Measurements from ENCODE around the gene BNIP2. TPM values are rescaled to one million over a fixed set of nuclear protein-coding genes. Genes with fewer than 3 reads are reported as not detected.

The BNIP2 gene
- total and polyA plus RNA-seq, 2 of the 13 experiments (the other 11 are each of a cell fraction or from before 2014, with no cell fraction given): 17.4 to 57.6 TPM

DNA sequence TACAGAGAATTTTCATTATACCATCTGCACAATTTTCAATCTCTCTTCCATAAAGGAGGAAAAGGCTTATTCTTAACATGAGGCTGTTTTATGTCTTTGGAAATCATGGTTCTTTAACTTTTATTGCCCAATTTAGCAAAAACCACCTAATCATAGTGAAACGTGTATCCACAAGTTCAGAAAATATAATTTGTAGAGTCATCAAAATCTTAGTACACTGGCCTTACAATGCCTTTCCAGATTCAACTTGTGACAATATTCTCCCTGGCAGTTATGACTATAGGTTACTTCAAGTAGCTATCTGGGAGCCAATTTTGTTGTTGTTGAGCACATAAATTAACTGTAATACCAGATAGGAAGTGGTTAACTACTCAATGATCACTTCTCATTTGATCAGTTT is 10.9 kb downstream of the BNIP2 start:
- ChIA-PET POLR2A (no interaction called here), CTCF (ENCODE audit: low intra/inter-chr PET ratio, low total read pairs) (no interaction called here)
- no peaks in the 10 kb centered on the region for H3K9me3 ChIP-seq (ENCODE audit: low read length)
- in situ Hi-C loops (cut with HindIII; ENCODE audit: extremely low pct_ligation_motif_present, low pct_unique_long_range_greater_than_20kb): loop anchor here (25.0 kb wide), 1 partner anchor 784 kb away; no protein-coding TSS in a partner anchor
- H3K4me1 ChIP-seq (ENCODE audit: insufficient read depth, low read length): no peaks in the 10 kb centered on the region
- H3K4me3 ChIP-seq (replicated peaks in 1 of 3; ENCODE audit: insufficient read depth in 1 of 3, low read depth in 2 of 3, low read length in 3 of 3): no peak overlapping the region
- no peak for FAIRE-seq
- H3K9ac ChIP-seq (ENCODE audit: insufficient read depth, low read depth, low read length): no peak overlapping the region
- no peak overlapping the region for H3K27ac ChIP-seq (ENCODE audit: extremely low read length, insufficient read depth, low read length)
- no peak for TF ChIP-seq CAMTA2 (CRISPR knock-in tag; IDR thresholded peaks at IDR 0.05; ENCODE audit: borderline replicate concordance)
- peak; percentile 76 for TF ChIP-seq MAFF (IDR thresholded peaks at IDR 0.05; ENCODE audit: low read depth, low read length)
- TF ChIP-seq MAFK (conservative IDR thresholded peaks at IDR 0.05 in 1 of 2, IDR thresholded peaks at IDR 0.05 in 1 of 2; ENCODE audit: low read length in 2 of 2): peak; percentile 80 to 85
- H3K4me2 ChIP-seq (ENCODE audit: low read depth, low read length): no peak overlapping the region
- no peak for DNase-seq (ENCODE audit: low spot score)
- no peaks in the 10 kb centered on the region for H3K27me3 ChIP-seq (ENCODE audit: control insufficient read depth in 1 of 2, insufficient read depth in 2 of 2, low read length in 2 of 2)
- no peak for ATAC-seq
- no peak overlapping the region for H2AFZ ChIP-seq (ENCODE audit: low read length)
- intact Hi-C loops (cut with micrococcal nuclease; ENCODE audit: unreplicated experiment): no loop called here
- BruUV-seq (replicated peaks): TSS peak; percentile 23
- peaks cover 5% of the 10 kb centered on the region; the same call in 1 of the 2 replicates for H4K20me1 ChIP-seq (ENCODE audit: insufficient read depth, low read length)
- 94% methylated on average over 1 of the region's 1 CpG for WGBS (ENCODE audit: low lambda C conversion rate)
- H3K36me3 ChIP-seq (replicated peaks in 1 of 2; ENCODE audit: control insufficient read depth in 1 of 2, insufficient read depth in 2 of 2, low read length in 2 of 2): peaks cover 12 to 77% of the 10 kb centered on the region in 2 experiments
- peaks cover 12% of the 10 kb centered on the region for H3K79me2 ChIP-seq (ENCODE audit: insufficient read depth, low read length)

DNA sequence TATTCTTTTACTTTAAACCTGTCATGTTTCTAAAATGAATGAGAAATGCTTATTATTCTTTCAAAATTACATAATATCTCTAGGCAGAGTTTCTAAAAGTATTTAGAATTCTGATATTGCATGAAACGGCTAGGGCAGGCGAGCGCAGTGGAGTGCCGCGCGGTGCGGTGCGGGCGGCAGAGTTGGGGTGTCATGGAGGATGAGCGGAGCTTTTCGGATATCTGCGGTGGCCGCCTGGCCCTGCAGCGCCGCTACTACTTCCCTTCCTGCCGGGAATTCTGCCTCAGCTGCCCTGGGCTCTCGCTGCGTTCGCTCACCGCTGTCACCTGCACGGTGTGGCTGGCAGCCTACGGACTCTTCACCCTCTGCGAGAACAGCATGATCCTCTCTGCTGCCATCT is 12.6 kb downstream of the BNIP2 start:
- no peaks in the 10 kb centered on the region for H3K9me3 ChIP-seq (ENCODE audit: low read length)
- peaks cover 14 to 83% of the 10 kb centered on the region in 2 experiments for H3K36me3 ChIP-seq (replicated peaks in 1 of 2; ENCODE audit: control insufficient read depth in 1 of 2, insufficient read depth in 2 of 2, low read length in 2 of 2)
- H3K27ac ChIP-seq (ENCODE audit: extremely low read length, insufficient read depth, low read length): no peak overlapping the region
- H4K20me1 ChIP-seq (ENCODE audit: insufficient read depth, low read length): no peaks in the 10 kb centered on the region; the same call in 1 of the 2 replicates
- DNase-seq (ENCODE audit: low spot score) (no peak), ATAC-seq (no peak; the same call in 2 of the 3 replicates), FAIRE-seq (no peak)
- WGBS (ENCODE audit: low lambda C conversion rate): 99% methylated on average over 20 of the region's 23 CpGs
- H3K4me3 ChIP-seq (replicated peaks in 1 of 3; ENCODE audit: insufficient read depth in 1 of 3, low read depth in 2 of 3, low read length in 3 of 3): no peak overlapping the region
- H3K9ac ChIP-seq (ENCODE audit: insufficient read depth, low read depth, low read length): no peak overlapping the region
- H3K79me2 ChIP-seq (ENCODE audit: insufficient read depth, low read length): peaks cover 3% of the 10 kb centered on the region
- ChIA-PET POLR2A (no interaction called here), CTCF (ENCODE audit: low intra/inter-chr PET ratio, low total read pairs) (no interaction called here)
- no peak overlapping the region for H3K4me2 ChIP-seq (ENCODE audit: low read depth, low read length)
- no peak overlapping the region for H2AFZ ChIP-seq (ENCODE audit: low read length)
- intact Hi-C loops (cut with micrococcal nuclease; ENCODE audit: unreplicated experiment): no loop called here
- no TSS peak for BruUV-seq (replicated peaks)
- H3K4me1 ChIP-seq (ENCODE audit: insufficient read depth, low read length): no peaks in the 10 kb centered on the region
- H3K27me3 ChIP-seq (ENCODE audit: control insufficient read depth in 1 of 2, insufficient read depth in 2 of 2, low read length in 2 of 2): no peaks in the 10 kb centered on the region
- in situ Hi-C loops (cut with HindIII; ENCODE audit: extremely low pct_ligation_motif_present, low pct_unique_long_range_greater_than_20kb): loop anchor here (25.0 kb wide), 1 partner anchor 786 kb away; no protein-coding TSS in a partner anchor
- TF ChIP-seq HDAC2 (CRISPR knock-in tag; IDR thresholded peaks at IDR 0.05) (no peak), KLF13 (CRISPR knock-in tag; IDR thresholded peaks at IDR 0.05) (no peak), TEAD2 (CRISPR knock-in tag; IDR thresholded peaks at IDR 0.05) (no peak), ASH2L (IDR thresholded peaks at IDR 0.05; ENCODE audit: insufficient read length, low read depth, low read length) (no peak), NCOA2 (CRISPR knock-in tag; IDR thresholded peaks at IDR 0.05) (no peak), BCL6 (CRISPR knock-in tag; IDR thresholded peaks at IDR 0.05) (no peak), MED1 (CRISPR knock-in tag; IDR thresholded peaks at IDR 0.05) (no peak), DNMT3B (CRISPR knock-in tag; conservative IDR thresholded peaks at IDR 0.05) (no peak)
- TF ChIP-seq, protein P1, sequence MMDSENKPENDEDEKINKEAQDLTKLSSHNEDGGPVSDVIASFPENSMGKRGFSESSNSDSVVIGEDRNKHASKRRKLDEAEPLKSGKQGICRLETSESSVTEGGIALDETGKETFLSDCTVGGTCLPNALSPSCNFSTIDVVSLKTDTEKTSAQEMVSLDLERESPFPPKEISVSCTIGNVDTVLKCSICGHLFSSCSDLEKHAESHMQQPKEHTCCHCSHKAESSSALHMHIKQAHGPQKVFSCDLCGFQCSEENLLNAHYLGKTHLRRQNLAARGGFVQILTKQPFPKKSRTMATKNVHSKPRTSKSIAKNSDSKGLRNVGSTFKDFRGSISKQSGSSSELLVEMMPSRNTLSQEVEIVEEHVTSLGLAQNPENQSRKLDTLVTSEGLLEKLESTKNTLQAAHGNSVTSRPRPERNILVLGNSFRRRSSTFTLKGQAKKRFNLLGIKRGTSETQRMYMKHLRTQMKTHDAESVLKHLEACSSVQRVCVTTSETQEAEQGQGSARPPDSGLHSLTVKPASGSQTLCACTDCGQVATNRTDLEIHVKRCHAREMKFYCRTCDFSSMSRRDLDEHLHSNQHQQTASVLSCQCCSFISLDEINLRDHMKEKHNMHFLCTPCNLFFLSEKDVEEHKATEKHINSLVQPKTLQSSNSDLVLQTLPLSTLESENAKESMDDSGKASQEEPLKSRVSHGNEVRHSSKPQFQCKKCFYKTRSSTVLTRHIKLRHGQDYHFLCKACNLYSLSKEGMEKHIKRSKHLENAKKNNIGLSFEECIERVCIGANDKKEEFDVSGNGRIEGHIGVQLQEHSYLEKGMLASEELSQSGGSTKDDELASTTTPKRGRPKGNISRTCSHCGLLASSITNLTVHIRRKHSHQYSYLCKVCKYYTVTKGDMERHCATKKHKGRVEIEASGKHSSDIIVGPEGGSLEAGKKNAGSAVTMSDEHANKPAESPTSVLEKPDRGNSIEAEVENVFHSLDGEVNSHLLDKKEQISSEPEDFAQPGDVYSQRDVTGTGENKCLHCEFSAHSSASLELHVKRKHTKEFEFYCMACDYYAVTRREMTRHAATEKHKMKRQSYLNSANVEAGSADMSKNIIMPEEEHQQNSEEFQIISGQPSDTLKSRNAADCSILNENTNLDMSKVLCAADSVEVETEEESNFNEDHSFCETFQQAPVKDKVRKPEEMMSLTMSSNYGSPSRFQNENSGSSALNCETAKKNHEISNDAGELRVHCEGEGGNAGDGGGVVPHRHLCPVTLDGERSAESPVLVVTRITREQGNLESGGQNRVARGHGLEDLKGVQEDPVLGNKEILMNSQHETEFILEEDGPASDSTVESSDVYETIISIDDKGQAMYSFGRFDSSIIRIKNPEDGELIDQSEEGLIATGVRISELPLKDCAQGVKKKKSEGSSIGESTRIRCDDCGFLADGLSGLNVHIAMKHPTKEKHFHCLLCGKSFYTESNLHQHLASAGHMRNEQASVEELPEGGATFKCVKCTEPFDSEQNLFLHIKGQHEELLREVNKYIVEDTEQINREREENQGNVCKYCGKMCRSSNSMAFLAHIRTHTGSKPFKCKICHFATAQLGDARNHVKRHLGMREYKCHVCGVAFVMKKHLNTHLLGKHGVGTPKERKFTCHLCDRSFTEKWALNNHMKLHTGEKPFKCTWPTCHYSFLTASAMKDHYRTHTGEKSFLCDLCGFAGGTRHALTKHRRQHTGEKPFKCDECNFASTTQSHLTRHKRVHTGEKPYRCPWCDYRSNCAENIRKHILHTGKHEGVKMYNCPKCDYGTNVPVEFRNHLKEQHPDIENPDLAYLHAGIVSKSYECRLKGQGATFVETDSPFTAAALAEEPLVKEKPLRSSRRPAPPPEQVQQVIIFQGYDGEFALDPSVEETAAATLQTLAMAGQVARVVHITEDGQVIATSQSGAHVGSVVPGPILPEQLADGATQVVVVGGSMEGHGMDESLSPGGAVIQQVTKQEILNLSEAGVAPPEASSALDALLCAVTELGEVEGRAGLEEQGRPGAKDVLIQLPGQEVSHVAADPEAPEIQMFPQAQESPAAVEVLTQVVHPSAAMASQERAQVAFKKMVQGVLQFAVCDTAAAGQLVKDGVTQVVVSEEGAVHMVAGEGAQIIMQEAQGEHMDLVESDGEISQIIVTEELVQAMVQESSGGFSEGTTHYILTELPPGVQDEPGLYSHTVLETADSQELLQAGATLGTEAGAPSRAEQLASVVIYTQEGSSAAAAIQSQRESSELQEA (CRISPR knock-in tag; IDR thresholded peaks at IDR 0.05; ENCODE audit: not compliant biosample characterization): no peak
